ENCODE results near the gene SOAT2.
"Not testable (repeated sequence)": the region's sequence is repeated elsewhere in the genome, so short reads cannot be mapped to it uniquely, and the experiment has no call there.

SOAT2 gene

GRCh38 chr12:53112431-53112830 lies 9.1 kb downstream of the SOAT2 start:
- not testable (repeated sequence) for DNase-seq

- DNase-seq, result no peak
Measured at GRCh38 chr12:53113136-53113705, 9.9 kb downstream of the SOAT2 start.

- no peak for DNase-seq
Measured at GRCh38 chr12:53113951-53114350, 10.7 kb downstream of the SOAT2 start.

GRCh38 chr12:53115112-53115890 lies 12.0 kb downstream of the SOAT2 start:
- no peak for DNase-seq

GRCh38 chr12:53115891-53116648 lies 12.8 kb downstream of the SOAT2 start:
- DNase-seq, result no peak

- no peak for DNase-seq
Measured at GRCh38 chr12:53118751-53119300, 15.5 kb downstream of the SOAT2 start.

- no peak for DNase-seq
Measured at GRCh38 chr12:53120685-53121525, 17.6 kb downstream of the SOAT2 start.

GRCh38 chr12:53122961-53123468 lies 19.7 kb downstream of the SOAT2 start:
- peak; percentile 74 for DNase-seq

- peak; percentile 75 for DNase-seq
Measured at GRCh38 chr12:53123578-53124351, 20.5 kb downstream of the SOAT2 start.

GRCh38 chr12:53124352-53124723 lies 21.1 kb downstream of the SOAT2 start:
- DNase-seq, result no peak

GRCh38 chr12:53127169-53127568 lies 23.9 kb downstream of the SOAT2 start:
- no peak for DNase-seq

GRCh38 chr12:53128780-53129569 lies 25.7 kb downstream of the SOAT2 start:
- DNase-seq, result no peak

- no peak for DNase-seq
Measured at GRCh38 chr12:53131844-53132243, 28.6 kb downstream of the SOAT2 start.

GRCh38 chr12:53133722-53134121 lies 30.4 kb downstream of the SOAT2 start:
- no peak for DNase-seq

GRCh38 chr12:53143355-53143754 lies 40.1 kb downstream of the SOAT2 start:
- DNase-seq, result no peak

- DNase-seq, result peak; percentile 36
Measured at GRCh38 chr12:53145383-53146260, 42.3 kb downstream of the SOAT2 start.

GRCh38 chr12:53147181-53147580 lies 43.9 kb downstream of the SOAT2 start:
- no peak for DNase-seq

- DNase-seq, result no peak
Measured at GRCh38 chr12:53147653-53148052, 44.4 kb downstream of the SOAT2 start.

- no peak for DNase-seq
Measured at GRCh38 chr12:53151039-53151438, 47.8 kb downstream of the SOAT2 start.

- no peak for DNase-seq
Measured at GRCh38 chr12:53152390-53152789, 49.1 kb downstream of the SOAT2 start.
